Stimulated activated CD8-positive, alpha-beta memory T cell treated with anti-CD3 and anti-CD28 coated beads, Interleukin-12 subunit alpha, Interleukin-12 subunit beta, amount 100 ng/mL, for 4 hours (primary cell): ENCODE data around the gene LMO2.
"Not testable (repeated sequence)": the region's sequence is repeated elsewhere in the genome, so short reads cannot be mapped to it uniquely, and the experiment has no call there.

Experiments used
- DNase-seq: peaks from one replicate; pipeline ENCODE4 v3.0.0-alpha.2; 2020; ENCODE audit warnings: low read depth

The LMO2 gene

GRCh38 chr11:33861386-33861785, 30.5 kb downstream of the LMO2 start:
- DNase-seq = no peak

- DNase-seq = no peak
Observed at GRCh38 chr11:33860926-33861325, 30.9 kb downstream of the LMO2 start.

GRCh38 chr11:33859306-33859705, 32.6 kb downstream of the LMO2 start:
- no peak for DNase-seq

- DNase-seq = peak; percentile 54
Observed at GRCh38 chr11:33857933-33858371, 33.9 kb downstream of the LMO2 start.

- no peak for DNase-seq
Observed at GRCh38 chr11:33855500-33855899, 36.4 kb downstream of the LMO2 start.

GRCh38 chr11:33848717-33849390, 43.0 kb downstream of the LMO2 start:
- no peak for DNase-seq

GRCh38 chr11:33847251-33847650, 44.6 kb downstream of the LMO2 start:
- DNase-seq = no peak

- DNase-seq = no peak
Observed at GRCh38 chr11:33844236-33844635, 47.6 kb downstream of the LMO2 start.

- DNase-seq = no peak
Observed at GRCh38 chr11:33843018-33843417, 48.9 kb downstream of the LMO2 start.

- DNase-seq = no peak
Observed at GRCh38 chr11:33842236-33842915, 49.5 kb downstream of the LMO2 start.

- DNase-seq = not testable (repeated sequence)
Observed at GRCh38 chr11:33838234-33838633, 53.6 kb downstream of the LMO2 start.

- DNase-seq = not testable (repeated sequence)
Observed at GRCh38 chr11:33837334-33837733, 54.5 kb downstream of the LMO2 start.

GRCh38 chr11:33835143-33835878, 56.6 kb downstream of the LMO2 start:
- no peak for DNase-seq

GRCh38 chr11:33832676-33833075, 59.2 kb downstream of the LMO2 start:
- DNase-seq = no peak

- no peak for DNase-seq
Observed at GRCh38 chr11:33830903-33831648, 60.8 kb downstream of the LMO2 start.

GRCh38 chr11:33829430-33830141, 62.3 kb downstream of the LMO2 start:
- DNase-seq = no peak

- no peak for DNase-seq
Observed at GRCh38 chr11:33828604-33829429, 63.1 kb downstream of the LMO2 start.

- no peak for DNase-seq
Observed at GRCh38 chr11:33827206-33827605, 64.7 kb downstream of the LMO2 start.

GRCh38 chr11:33825854-33826560, 65.9 kb downstream of the LMO2 start:
- no peak for DNase-seq

GRCh38 chr11:33822981-33823380, 68.9 kb downstream of the LMO2 start:
- not testable (repeated sequence) for DNase-seq
